CD4-positive, alpha-beta T cell treated with Interleukin-21 for 1 hour (primary cell): ENCODE results near the gene ABCE1.
A peak's percentile ranks its signal among the peaks of the same experiment; 100 is the strongest.

Experiments used
- DNase-seq: peaks from one replicate; pipeline ENCODE4 v3.0.0-alpha.2; 2020

Gene ABCE1

DNA sequence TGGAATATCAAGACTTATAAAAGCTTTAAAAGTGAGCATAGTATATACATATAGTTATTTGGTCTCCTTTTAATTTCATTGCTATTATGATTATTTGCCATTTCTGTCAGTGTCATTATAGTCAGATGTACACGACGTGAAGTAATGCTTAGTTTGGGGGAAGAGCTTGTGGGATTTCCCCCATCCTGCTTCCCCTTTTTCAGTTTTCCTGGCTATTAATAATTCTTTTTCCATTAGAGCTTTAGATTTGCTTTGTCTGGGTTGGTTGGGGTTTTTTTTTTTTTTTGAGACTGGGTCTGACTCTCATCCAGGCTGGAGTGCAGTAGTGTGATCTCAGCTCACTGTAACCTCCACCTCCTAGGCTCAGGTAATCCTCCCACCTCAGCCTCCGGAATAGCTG, 5.4 kb downstream of the ABCE1 start:
- DNase-seq, result no peak

DNA sequence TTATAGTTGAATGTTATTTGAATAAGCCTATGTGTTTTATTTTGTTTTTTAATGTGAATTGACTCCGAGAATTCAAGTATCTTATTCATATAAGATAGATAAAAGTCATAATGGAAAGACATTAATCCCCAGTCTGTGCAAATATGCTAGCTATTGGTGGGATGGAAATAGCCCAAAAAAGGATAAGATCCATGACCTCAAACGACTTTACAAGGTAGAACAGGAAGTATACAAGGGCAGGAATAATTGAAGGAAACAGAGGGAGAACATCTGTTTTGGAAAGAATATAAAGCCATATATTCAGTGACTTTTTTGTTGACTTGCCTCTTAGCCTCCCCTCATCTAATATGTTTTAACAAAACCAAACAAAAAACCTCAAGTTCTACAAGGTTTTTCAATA, 9.0 kb downstream of the ABCE1 start:
- DNase-seq, result no peak

DNA sequence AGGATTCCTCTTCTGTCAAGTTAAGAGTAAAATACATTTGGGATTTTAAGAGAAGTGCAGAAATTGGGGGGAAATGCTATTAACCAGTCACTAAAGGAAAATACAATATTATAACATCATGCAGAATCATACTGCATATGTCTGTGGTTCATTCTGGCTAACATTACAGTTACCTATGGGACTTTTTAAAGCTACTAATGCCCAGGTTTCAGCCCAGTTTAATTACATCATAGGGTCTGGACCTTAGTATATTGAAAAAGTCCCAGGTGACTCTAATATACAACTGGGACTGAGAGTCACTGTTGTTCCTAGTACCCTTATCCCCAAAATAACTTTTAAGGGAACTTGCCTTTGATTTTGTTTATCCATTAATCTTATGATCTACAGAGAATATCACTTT, 10.0 kb downstream of the ABCE1 start:
- no peak for DNase-seq

DNA sequence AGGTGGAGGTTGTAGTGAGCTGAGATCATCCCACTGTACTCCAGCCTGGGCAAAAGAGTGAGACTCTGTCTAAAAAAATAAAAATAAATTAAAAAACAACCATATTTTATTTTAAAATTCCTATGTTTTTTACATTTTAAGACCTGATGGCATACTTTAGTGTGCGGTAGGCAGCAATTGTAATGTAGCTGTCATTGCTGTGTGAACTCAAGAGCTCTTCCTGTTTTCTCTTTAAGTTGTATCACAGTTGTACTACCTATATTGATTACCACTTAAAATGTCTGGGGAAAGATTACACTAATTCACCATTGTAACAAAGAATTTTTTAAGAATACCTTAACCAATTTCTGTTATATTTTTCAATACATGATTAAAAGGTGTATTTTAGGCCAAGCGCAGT, 27.3 kb downstream of the ABCE1 start:
- no peak for DNase-seq

DNA sequence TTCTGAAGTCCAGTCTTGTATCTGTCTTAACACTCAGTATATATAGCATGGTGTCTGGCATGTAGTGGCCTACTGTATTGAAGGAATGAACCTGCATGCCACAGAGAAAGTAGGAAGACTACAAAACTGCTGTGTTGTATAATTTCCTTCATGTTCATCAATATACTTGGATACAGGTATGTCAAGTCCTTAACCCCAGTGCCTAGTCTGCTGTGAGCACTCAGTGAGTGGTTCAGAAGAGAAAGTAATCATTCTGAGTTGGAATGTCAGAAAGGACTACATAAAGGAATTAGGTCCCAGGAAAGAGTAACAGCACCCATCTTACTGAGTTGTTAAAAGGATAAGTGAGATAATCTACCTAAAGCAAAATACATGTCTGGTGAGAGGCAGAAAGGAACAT, 32.0 kb downstream of the ABCE1 start:
- no peak for DNase-seq

DNA sequence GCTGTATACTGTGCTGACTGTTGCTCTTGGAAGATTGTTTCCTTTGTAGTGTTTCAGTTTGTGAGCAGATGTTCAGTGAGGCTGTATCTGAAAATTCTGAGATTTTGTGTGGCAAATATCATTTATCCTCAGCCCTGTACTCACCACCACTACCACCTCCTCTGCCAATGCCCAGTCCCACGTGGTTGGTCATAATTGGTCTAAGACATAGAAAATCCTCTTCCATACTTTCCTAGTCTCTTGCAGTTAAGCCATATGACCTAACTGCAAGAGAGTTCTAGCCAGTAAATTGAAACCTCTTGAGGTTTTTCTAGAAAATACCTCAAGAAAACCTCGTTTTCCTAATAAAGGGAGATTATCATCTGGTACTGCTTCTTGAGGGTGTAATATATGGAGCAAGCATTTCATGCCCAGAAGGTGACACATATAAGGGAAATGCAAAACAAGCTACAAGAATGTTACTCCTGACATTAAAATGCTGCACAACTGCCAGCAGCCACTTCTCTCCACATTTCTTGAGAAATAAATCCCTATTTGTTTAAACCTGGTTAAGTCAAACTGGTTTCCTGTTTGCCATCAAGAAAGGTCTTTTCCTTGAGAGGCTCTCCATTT, 32.8 kb downstream of the ABCE1 start:
- no peak for DNase-seq

DNA sequence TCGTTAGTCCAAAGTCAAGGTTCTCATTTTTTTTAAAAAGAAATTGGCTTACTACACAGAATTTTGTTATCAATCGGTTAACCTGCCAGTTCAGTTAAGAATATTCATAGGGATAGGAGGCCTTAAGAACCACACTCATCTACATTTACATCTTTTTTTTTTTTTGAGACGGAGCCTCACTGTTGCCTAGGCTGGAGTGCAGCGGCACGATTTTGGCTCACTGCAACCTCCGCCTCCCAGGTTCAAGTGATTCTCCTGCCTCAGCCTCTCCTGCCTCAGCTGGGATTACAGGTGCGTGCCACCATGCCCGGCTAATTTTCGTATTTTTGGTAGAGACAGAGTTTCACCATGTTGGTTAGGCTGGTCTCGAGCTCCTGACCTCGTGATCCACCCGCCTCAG, 33.7 kb downstream of the ABCE1 start:
- no peak for DNase-seq

DNA sequence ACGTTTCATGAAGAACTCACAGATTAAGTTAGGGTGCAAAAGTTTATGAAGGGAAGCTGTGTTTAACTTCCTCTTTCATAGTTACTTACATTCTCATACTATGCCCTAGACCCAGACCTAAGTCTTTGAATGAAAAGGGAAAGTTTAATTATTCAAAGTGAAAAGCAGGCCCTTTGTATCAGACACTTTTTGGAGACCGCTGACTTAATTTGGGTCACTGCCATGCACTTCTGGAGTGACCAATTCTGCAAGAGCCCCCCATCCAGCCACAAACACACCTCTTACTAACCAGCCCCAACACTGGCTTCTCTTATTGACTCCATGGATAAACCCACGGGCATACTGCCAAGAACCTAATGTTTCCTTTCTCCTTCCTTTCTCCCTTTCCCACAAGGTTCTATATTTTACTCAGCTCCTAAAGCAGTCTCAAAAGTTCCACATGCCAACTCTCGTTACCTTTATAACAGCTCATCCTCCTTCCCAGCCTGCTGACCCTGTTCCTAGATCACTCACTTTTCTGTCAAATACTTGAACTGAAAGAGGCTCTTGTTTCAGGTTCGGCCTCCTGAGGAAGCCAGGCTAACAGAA, 34.5 kb downstream of the ABCE1 start:
- no peak for DNase-seq

DNA sequence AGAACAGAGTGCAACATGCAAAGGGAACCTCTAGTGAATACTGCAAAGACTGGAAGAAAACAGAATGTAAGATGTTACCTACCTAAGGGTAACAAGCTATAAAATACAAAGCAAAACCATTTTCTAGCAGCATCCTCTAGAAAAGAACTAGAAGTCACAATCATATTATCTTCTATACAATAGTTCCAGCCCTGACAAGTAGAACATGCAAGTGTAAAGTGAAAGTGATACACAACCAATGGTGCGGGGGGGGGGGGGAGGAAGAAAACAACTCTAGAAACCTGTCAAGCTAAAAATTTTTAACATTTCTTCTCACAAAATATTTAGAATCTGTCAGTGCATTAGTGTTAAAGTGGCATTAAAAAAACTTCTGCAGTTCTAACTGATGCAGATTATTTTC, 38.1 kb downstream of the ABCE1 start:
- peak; percentile 18 for DNase-seq

DNA sequence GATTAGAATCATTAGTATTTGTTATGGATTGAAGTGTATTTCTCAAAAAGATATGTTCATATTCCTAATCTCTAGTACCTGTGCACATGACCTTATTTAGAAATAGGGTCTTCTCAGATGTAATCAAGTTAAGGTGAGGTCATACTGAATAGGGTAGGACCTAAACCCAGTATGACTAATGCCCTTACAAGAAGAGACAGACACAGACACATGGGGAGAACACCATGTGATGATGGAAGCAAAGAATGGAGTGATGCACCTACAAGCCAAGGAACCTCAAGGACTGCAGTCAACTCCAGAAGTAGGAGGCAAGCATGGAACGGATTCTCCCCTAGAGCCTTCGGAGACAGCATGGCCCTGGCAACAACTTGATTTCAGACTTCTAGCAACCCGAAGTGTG, 50.9 kb downstream of the ABCE1 start:
- DNase-seq, result no peak

DNA sequence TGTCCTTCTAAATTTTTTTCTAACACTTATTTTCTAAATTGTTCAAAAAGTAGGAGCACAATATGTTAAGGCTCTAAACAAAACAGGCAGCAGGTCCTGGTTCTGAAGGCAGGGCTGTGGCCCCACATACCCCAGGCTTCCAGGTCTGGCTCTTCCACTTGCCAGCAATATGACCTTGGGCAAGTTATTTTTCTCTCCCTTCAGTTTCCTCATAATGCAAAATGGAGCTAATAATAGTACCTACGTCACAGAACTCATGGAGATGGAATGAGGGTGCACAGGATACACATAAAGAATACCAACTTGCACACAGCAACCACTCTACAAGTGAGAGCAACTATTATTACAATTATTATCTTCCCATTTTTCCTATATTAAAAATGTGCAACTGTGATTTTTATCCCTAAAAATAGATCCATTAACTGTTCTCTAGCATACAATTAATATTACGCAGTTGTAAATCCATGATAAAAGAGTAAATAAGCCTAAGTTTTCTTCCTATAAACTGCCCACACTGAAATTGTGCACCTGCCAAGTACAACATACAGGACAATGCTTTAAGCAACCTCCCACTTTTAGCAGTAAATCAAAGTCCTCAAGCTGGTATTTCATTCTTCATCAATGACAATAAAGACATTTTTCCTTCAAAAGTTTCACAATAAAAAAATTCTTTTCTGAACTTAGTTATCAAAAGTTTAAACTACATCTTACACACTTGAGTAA, 55.2 kb downstream of the ABCE1 start:
- DNase-seq, result no peak

DNA sequence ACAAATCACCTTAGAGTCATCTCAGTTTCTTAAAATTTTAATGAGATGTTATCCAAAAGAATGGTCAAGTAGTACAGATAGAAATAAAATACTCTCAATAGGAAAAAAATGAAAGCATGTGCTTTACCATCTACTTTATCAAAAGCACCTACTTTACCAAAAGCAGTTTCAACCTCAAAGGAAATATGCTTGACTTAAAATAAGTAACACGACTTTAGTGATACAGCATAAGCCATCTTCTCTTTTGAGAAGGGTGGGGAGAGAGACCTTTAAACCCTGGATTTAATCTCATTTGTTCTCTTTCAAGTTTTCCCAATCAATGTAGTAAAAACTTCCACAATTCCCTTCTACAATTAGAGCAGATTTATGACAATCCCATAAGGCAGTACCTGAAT, 55.8 kb downstream of the ABCE1 start:
- no peak for DNase-seq

DNA sequence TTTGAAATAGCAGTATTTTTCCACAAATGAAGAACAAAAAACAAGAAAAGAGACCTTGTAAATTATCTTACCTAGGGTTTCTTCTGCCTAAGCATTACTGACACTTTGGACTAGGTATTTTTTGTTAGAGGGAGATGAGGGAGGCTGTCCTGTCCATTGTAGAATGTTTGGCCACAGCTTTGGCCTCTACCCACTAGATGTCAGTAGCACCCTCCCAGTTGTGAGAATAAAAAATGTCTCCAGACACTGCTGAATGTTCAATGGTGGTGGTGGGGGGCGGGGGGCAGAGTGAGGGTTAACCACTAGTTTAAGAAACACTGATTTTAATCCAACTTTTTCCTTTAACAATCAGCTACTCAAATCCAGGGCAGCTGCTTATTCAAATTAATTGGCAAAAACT, 56.5 kb downstream of the ABCE1 start:
- peak; percentile 39 for DNase-seq

DNA sequence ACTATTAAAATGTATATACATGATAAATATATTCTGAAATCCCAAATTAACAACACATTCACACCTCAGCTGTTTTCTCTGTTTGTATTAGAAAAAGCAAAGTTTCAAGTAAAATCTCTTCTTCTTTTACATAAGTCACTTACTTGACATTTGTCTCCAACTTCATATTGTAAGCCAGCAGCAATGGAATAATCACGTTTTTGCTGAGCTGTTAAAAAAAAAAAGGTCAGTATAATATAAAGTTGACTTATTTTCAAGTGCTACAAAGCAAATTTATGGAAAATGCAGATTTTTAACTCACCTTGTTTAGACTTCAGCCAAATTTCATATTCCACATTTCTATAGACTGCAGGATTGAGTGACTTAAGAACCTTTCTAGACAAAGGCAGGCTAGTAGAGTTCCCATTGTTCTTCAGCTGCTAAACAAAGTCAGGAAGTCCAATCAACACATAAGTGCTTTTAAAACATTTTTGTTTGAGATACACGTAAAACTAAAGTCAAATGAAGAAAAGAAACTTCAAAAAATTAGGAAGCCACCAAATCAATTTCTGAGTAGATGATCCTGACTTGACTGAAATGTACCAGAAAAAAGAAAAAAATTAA, 57.3 kb downstream of the ABCE1 start:
- DNase-seq, result no peak

DNA sequence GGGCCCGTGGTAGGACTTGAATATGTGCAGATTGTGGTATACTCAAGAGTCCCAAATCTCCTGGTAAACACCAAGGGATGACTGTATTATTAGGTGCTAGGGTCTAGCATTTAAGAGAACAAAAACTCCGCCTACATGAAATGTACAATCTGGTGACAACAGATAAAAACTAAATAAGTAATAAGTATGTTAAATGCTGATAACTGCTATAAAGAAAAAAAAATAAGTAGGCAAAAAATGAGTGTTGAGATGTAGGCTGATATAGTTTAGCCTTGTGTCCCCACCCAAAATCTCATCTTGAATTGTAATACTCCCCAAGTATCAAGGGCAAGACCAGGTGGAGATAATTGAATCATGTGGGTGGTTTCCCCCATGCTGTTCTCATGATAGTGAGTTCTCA, 58.9 kb downstream of the ABCE1 start:
- DNase-seq, result no peak

DNA sequence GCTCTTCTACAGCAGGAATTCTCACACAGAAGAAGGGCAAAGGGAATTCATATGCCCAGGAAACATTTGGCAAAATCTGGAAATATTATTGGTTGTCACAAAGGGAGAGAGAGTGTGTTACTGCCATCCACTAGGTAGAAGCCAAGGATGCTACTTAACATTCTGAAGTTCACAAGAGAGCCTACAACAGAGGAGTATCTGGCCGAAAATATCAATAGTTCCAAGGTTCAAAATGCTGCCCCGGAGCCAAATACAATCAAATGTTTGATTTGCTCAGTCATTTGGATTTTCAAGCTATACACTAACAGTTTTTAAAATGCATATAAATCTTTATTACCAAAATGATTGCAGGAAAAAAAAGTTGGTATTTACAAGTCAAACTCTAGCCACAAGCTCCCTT, 63.4 kb downstream of the ABCE1 start:
- DNase-seq, result no peak

DNA sequence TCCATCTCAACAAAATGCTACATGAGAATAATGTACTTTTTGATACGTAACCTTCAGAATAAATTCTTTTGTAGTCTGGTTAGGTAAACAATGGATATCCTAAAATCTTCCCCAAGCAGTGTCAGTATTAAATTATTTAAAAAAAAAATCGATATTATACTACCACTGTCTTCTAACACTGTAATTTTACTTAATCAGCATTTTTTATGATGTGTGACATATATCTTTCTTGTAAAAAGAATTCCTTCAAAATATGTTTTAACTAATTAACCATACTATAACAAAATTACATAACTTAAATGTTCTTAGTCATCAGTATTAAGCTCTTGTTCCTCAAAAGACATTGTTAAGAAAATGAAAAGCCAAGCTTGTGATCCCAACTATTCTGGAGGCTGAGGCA, 69.8 kb downstream of the ABCE1 start:
- no peak for DNase-seq

DNA sequence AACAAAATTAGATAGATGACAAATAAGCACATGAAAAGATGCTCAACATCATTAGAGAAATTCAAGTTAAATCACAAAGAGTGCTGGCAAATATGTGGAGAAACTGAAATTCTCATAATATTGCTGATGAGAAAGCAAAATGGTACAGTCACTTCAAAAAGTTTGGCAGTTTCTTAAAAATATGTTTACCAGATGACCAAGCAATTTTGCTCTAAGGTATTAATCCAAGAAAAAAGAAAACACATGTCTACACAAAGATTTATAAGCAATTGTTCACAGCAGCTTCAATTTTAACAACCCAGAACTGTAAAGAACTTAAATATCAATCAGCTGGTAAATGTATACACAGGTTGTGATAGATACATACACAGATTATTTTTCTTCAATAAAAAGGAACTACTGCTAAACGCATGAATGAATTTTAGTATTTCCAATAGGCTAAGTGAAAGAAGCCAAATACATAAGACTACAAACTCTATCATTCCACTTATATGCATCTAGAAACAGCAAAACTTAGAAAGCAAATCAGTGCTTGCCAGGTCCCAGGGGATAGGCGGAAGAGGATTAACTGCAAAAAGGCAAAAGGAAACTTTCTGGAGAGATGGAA, 70.6 kb downstream of the ABCE1 start:
- DNase-seq, result no peak

DNA sequence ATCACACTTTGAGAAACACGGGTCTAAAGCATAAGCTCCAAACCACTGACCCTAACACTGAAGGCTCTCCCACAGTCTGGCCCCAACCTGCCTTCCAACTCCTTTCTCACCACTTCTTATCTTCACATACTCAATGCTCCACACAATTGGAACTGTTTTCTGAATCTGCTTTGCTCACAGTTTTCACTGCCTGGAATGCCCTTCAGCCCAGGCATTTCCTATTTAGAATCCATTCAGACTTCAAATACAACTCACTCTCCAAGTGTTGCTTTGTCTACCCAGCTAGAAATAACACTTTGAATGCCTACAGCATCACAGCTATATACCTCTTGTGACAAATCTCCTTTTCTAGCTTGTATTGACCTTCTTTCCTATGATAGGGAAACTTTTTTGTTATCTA, 72.1 kb downstream of the ABCE1 start:
- DNase-seq, result no peak

DNA sequence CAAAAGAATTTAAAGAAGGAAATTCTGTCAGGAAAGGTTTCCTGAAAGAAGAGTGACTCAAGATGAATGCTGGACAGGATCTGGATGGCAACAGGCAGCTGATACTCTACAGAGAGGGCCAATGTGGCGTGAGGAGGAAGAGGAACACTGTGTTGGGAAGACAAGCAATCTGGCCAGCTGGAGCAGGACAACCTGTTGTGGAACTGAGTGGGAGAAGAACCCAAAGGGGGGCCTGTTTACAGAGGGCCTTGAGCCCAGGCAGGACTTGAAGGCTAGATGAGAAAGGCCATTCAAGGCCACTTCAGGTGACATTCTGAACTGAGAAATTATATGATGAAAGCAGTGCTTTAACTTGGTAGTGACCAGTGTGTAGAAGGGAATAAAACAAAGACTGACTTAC, 73.8 kb downstream of the ABCE1 start:
- DNase-seq, result no peak

DNA sequence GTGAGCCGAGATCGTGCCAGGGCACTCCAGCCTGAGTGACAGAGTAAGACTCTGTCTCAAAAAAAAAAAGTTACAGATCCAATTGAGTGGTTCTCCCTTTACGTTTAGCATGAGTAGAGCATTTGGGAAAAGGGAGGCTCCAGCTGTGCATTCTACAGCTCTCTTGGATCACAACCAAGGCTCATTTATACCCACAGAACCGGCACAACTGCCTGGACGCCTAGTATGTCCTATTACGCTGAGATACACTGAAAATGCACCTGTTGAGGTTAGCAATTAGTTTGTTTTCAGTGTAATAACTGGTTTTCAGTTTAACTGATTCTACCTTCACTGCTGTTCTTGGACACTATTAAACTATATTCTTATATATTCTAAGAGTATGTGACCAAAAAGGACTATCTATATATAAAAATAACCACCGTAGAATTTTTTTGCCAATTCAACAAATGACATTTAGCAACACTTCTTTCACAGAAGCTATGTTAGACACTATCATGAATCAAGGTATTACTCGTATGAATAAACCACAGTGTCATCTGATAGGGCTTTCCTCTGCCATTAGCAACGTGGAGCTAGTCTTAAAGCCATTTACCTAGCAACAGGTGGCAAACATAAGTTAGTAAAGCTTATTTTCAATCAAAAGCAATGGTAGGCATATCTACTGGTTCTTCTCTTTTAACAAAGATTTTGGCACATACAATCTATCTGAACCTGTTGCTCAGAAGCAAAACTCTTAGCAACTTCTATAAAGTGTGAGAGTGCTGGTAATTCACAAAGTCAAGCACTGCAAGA, 78.7 kb downstream of the ABCE1 start:
- DNase-seq, result peak; percentile 52

DNA sequence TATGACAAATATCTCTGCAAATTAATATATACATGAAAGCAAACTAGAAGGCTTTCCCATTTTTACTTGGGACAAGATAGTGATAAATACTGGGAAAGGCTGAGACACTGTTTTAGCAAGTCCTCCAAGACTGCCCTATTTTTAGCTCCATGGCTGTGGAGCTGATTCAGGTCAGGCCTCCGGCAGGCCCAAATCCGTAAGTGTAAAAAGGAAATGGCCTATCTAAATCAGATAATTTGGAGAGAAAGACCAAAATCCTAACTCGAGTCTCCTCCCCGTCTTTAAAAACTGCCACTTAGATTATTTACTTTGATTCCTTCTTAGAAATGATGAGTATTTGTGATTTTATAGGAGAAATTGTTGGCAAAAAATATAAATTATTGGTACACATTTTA, 79.4 kb downstream of the ABCE1 start:
- DNase-seq, result peak; percentile 12

DNA sequence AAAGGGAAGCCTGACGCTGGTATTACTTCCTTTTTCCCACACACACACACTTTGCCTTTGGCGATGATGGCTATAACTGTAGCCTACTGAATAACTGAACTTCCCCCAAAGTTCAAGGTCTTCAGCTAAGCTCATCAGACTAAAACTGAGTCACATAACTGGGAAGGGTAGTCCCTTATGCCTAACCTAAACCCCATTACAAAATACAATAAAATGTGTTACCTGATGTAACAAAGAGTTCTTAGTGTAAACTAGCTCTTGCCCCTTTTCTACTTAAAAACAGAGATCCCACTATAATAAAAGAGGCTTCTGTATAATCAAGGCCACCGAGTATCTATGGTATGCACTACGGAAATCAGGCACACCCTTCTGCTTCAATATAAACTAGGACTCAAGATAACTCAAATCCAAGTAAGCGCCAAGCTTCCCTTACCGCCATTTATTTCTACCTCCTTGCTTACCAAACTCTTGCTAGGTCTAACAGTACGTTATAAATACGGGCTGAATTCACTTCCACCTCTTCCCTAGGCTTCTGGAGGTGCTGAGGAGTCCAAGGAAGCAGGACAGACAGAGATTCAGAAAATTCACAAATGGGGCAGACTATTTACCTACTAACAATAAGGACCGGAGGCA, 79.9 kb downstream of the ABCE1 start:
- peak; percentile 20 for DNase-seq
